BLaER1 treated with 17β-estradiol and CSF1 and Interleukin-3, amounts not matched to agents 10 nM and 100 nM (cell line): ENCODE results near the gene SLC48A1.

Experiments
- H3K27ac ChIP-seq, 11 experiments: shearing (Covaris generic); formaldehyde crosslinking; 2 replicates each; pipeline ENCODE4 v1.8.1; 2022
- H3K27me3 ChIP-seq, 11 experiments: shearing (Covaris generic); formaldehyde crosslinking; 2 replicates each; pipeline ENCODE4 v1.8.1; 2022
- H3K36me3 ChIP-seq, 11 experiments: shearing (Covaris generic); formaldehyde crosslinking; 2 replicates each; pipeline ENCODE4 v1.8.1; 2022
- H3K4me1 ChIP-seq, 10 experiments: shearing (Covaris generic); formaldehyde crosslinking; 2 replicates each; pipeline ENCODE4 v1.8.1; 2022
- H3K4me2 ChIP-seq, 11 experiments: shearing (Covaris generic); formaldehyde crosslinking; 2 replicates each; pipeline ENCODE4 v1.8.1; 2022
- H3K4me3 ChIP-seq, 10 experiments: shearing (Covaris generic); formaldehyde crosslinking; 2 replicates each; pipeline ENCODE4 v1.8.1; 2022
- H3K9ac ChIP-seq, 11 experiments: shearing (Covaris generic); formaldehyde crosslinking; 2 replicates each; pipeline ENCODE4 v1.8.1; 2022
- H3K9me3 ChIP-seq, 11 experiments: shearing (Covaris generic); formaldehyde crosslinking; replicated peaks in 1 of 11; 2 replicates each; pipeline ENCODE4 v1.8.1; 2022
- H4K20me1 ChIP-seq, 11 experiments: shearing (Covaris generic); formaldehyde crosslinking; 2 replicates each; pipeline ENCODE4 v1.8.1; 2022
- Cebpa-rat ChIP-seq, 11 experiments: shearing (Covaris generic); IDR thresholded peaks; 2 replicates each; pipeline ENCODE4 v1.8.1; 2022

Gene SLC48A1

DNA sequence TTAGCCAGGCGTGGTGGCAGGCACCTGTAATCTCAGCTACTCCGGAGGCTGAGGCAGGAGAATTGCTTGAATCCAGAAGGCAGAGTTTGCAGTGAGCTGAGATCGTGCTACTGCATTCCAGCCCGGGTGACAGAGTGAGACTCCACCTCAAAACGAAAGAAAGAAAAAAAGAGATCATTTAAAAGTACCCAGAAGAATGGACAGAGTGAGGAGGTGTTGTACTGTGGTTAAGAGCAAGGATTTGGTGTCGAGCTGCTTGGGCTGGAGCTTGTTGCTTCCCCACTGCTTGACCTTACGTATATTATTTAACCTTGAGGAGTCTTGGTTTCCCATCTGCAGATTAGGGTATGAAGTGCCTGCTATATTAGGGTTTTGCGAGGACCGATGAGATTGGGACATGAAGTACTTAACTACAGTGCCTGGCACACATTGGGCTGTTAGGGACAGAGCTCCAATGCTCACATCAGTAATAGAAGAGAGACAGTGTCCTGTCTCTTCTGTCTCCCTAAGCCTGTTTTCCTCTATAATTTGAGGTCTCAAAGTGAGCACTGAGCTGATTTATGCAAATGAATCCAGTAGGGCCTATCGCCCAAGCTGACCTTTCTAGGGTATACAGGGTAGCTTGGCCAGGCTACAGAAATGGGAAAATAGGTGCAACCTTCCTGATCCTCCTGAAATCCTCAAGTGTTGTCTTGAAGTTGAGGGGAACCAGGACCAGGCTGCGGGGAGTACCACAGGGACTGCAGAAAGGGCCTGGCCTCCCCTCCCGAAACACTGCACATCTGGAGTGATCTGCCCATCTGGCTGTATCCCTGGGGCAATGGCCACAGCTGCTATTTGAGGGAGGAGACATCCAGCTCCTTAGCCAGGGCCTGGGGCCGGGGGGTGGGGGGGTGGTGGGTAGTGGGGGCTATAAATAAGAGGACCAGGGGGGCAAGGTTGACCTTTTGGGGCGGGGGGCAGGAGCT, 55.3 kb downstream of the SLC48A1 start:
- Histone ChIP-seq H3K4me2 (peak overlapping the region; percentile 70 to 93 (median 80); a peak in 21 of 22 replicates), H3K9ac (no peak overlapping the region; a peak in 1 of 22 replicates)

DNA sequence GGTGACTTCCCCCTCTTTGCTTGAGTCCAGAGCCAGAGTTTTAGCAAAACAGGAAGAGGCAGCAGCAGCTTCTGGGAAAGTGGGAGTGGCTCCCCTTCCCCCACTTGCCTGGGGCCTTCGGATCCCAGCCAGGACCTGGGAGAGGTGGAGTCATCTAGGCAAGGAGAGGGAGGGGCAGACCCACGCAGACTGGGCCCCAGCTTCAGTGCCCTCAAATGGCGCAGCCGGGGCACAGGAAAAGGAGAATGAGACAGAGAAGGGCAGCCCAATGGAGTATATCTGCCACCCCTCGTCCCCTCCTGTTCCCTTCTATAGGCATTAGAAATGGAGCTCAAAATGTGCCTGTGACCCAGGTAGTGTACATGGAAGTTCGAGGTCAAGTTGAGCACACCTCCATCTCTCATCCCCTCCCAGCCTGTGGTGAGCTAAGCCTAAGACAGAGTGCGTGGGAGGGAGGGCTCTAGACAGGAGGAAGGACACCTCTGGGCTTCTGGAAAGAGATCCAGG, 56.0 kb downstream of the SLC48A1 start:
- Histone ChIP-seq H4K20me1 (no peaks in the 10 kb centered on the region), H3K4me2 (peak overlapping the region; percentile 70 to 93 (median 80)), H3K9ac (peak overlapping the region in 6 of 11 experiments; percentile 25 to 56 (median 40); a peak in 6 of 22 replicates), H3K4me1 (peaks cover 45 to 99% (median 70%) of the 10 kb centered on the region in 10 experiments), H3K36me3 (no peaks in the 10 kb centered on the region), H3K27me3 (no peaks in the 10 kb centered on the region), H3K27ac (peak overlapping the region in 10 of 11 experiments; percentile 15 to 72 (median 61); a peak in 16 of 22 replicates), H3K9me3 (no peaks in the 10 kb centered on the region), H3K4me3 (peak overlapping the region in 1 of 10 experiments; percentile 7; a peak in 2 of 20 replicates)
- TF ChIP-seq Cebpa-rat (IDR thresholded peaks at IDR 0.05) = no peak

More for the DNA sequence above, 55.3 kb downstream of the SLC48A1 start:
- Histone ChIP-seq H3K4me3 (no peak overlapping the region), H3K27ac (peak overlapping the region in 6 of 11 experiments; percentile 1 to 72 (median 64); a peak in 6 of 22 replicates), H3K9me3 (no peaks in the 10 kb centered on the region), H3K27me3 (no peaks in the 10 kb centered on the region), H3K4me1 (peaks cover 46 to 99% (median 70%) of the 10 kb centered on the region in 10 experiments), H3K36me3 (no peaks in the 10 kb centered on the region), H4K20me1 (no peaks in the 10 kb centered on the region)
- no peak for TF ChIP-seq Cebpa-rat (IDR thresholded peaks at IDR 0.05)

DNA sequence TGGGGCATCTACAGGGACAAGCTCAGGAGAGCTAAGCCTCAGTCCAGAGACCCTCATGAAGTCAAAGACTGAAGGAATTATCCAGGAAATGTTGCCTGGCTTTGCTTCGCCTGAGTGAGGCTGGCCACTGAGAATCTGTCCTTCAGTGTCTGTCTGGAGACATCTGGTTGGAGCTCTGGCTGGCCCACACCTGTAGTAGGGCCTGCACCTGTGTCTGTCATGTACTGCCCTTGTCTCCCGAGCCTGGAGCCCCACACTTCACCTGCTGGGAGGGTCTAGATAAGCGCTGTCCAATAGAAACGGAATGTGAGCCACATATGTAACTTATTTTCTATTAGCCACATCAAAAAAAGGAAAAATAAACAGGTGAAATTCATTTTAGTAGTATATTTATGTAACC, 56.5 kb downstream of the SLC48A1 start:
- Histone ChIP-seq H3K27ac (peak overlapping the region in 9 of 11 experiments; percentile 15 to 72 (median 62); a peak in 14 of 22 replicates), H4K20me1 (no peaks in the 10 kb centered on the region), H3K9me3 (no peaks in the 10 kb centered on the region), H3K4me2 (peak overlapping the region; percentile 70 to 93 (median 80)), H3K27me3 (no peaks in the 10 kb centered on the region), H3K36me3 (no peaks in the 10 kb centered on the region), H3K4me3 (peak overlapping the region in 1 of 10 experiments; percentile 7; a peak in 2 of 20 replicates), H3K4me1 (peaks cover 45 to 99% (median 70%) of the 10 kb centered on the region in 10 experiments), H3K9ac (peak overlapping the region in 4 of 11 experiments; percentile 25 to 56 (median 48); a peak in 2 of 22 replicates)
- no peak for TF ChIP-seq Cebpa-rat (IDR thresholded peaks at IDR 0.05)
